ENCODE measurements around the gene NAA80. TPM values are rescaled to one million over a fixed set of nuclear protein-coding genes. Genes with fewer than 3 reads are reported as not detected.
A peak's percentile ranks its signal among the peaks of the same experiment; 100 is the strongest.

NAA80 gene
- total and polyA plus RNA-seq, 2 of the 13 experiments (the other 11 are each of a cell fraction or from before 2014, with no cell fraction given): 3.4 to 8.7 TPM

DNA sequence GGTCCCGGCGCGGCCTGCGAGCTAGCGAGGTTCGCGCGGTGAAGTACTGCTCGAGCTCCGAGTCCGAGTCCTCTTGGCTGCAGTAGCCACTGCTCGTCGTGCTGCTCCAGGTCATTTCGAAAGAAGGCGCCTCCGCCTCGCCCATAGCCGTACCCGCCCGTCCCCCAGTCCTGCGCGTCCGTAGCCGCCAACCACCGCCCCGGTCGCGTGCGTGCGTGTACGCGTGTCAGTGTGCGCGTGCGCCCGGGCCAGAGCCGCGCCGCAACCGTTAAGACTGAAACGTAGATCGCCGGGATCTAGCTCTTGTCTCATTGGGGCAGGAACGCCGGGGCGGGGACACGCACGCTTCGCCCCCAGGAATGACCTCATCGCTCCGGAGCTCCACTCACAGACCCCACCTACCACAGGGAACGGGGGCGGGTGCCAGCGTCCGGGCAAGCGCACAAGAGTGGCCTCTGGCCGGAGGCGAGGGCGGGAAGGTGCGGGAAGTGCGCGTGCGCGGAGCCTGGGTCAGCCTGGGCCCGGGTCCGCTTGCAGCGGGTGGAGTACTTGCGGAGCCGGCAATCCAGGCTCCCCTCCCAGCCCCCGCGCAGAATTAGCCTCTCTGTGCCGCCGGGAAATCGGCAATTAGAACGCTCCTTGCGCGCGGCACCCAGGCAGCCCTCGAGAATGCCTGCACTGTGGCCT is 38.1 kb upstream of the NAA80 start (continued):
- TF ChIP-seq, protein P1, sequence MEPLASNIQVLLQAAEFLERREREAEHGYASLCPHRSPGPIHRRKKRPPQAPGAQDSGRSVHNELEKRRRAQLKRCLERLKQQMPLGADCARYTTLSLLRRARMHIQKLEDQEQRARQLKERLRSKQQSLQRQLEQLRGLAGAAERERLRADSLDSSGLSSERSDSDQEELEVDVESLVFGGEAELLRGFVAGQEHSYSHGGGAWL (CRISPR knock-in tag; IDR thresholded peaks at IDR 0.05): peak; percentile 81; the same call in 1 of the 2 replicates
- TF ChIP-seq, protein P2, sequence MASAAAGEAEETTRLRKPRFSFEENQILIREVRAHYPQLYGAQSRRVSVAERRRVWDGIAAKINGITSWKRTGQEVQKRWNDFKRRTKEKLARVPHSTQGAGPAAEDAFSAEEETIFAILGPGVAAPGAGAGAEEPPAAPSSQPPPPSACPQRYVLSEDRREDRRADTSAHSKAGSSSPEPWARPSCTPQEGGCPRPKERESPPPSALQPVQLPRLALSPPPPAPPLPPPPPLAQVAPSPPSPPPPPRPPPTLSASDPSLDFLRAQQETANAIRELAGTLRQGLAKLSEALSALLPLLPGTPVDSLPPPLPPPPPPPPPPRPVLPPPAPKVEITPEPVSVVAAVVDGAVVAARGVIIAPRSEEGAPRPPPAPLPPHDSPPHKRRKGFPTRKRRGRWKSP (CRISPR knock-in tag; IDR thresholded peaks at IDR 0.05): peak; percentile 78; the same call in 1 of the 2 replicates
- peak; percentile 52; the same call in 1 of the 2 replicates for TF ChIP-seq ZNF30 (CRISPR knock-in tag; IDR thresholded peaks at IDR 0.05)
- TF ChIP-seq ZNF253 (CRISPR knock-in tag; IDR thresholded peaks at IDR 0.05; ENCODE audit: borderline replicate concordance): peak; percentile 61; the same call in 1 of the 2 replicates
- peak; percentile 49; the same call in 1 of the 2 replicates for TF ChIP-seq KDM2A (CRISPR knock-in tag; IDR thresholded peaks at IDR 0.05; ENCODE audit: borderline replicate concordance, low read depth)
- TF ChIP-seq LCORL (IDR thresholded peaks at IDR 0.05): no peak
- TF ChIP-seq LCORL (CRISPR knock-in tag; IDR thresholded peaks at IDR 0.05): peak; percentile 83; the same call in 1 of the 2 replicates
- no peak for TF ChIP-seq ZFAT (CRISPR knock-in tag; conservative IDR thresholded peaks at IDR 0.05)
- TF ChIP-seq SUZ12 (IDR thresholded peaks at IDR 0.05; ENCODE audit: low read depth, low read length): no peak
- peak; percentile 86 for TF ChIP-seq RNF2 (conservative IDR thresholded peaks at IDR 0.05; ENCODE audit: low read depth)
- TF ChIP-seq, protein P3, sequence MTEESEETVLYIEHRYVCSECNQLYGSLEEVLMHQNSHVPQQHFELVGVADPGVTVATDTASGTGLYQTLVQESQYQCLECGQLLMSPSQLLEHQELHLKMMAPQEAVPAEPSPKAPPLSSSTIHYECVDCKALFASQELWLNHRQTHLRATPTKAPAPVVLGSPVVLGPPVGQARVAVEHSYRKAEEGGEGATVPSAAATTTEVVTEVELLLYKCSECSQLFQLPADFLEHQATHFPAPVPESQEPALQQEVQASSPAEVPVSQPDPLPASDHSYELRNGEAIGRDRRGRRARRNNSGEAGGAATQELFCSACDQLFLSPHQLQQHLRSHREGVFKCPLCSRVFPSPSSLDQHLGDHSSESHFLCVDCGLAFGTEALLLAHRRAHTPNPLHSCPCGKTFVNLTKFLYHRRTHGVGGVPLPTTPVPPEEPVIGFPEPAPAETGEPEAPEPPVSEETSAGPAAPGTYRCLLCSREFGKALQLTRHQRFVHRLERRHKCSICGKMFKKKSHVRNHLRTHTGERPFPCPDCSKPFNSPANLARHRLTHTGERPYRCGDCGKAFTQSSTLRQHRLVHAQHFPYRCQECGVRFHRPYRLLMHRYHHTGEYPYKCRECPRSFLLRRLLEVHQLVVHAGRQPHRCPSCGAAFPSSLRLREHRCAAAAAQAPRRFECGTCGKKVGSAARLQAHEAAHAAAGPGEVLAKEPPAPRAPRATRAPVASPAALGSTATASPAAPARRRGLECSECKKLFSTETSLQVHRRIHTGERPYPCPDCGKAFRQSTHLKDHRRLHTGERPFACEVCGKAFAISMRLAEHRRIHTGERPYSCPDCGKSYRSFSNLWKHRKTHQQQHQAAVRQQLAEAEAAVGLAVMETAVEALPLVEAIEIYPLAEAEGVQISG (CRISPR knock-in tag; IDR thresholded peaks at IDR 0.05): peak; percentile 69
- TF ChIP-seq, protein P4, sequence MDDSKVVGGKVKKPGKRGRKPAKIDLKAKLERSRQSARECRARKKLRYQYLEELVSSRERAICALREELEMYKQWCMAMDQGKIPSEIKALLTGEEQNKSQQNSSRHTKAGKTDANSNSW (CRISPR knock-in tag; IDR thresholded peaks at IDR 0.05; ENCODE audit: borderline replicate concordance): no peak
- TF ChIP-seq ZNF230 (CRISPR knock-in tag; IDR thresholded peaks at IDR 0.05): peak; percentile 85; the same call in 1 of the 2 replicates
- TF ChIP-seq ZNF562 (CRISPR knock-in tag; IDR thresholded peaks at IDR 0.05; ENCODE audit: borderline replicate concordance): no peak; the same call in 1 of the 2 replicates
- no peak for TF ChIP-seq SMAD3 (CRISPR knock-in tag; IDR thresholded peaks at IDR 0.05)
- TF ChIP-seq, protein P5, sequence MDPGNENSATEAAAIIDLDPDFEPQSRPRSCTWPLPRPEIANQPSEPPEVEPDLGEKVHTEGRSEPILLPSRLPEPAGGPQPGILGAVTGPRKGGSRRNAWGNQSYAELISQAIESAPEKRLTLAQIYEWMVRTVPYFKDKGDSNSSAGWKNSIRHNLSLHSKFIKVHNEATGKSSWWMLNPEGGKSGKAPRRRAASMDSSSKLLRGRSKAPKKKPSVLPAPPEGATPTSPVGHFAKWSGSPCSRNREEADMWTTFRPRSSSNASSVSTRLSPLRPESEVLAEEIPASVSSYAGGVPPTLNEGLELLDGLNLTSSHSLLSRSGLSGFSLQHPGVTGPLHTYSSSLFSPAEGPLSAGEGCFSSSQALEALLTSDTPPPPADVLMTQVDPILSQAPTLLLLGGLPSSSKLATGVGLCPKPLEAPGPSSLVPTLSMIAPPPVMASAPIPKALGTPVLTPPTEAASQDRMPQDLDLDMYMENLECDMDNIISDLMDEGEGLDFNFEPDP (CRISPR knock-in tag; conservative IDR thresholded peaks at IDR 0.05): no peak
- peak; percentile 51; the same call in 1 of the 2 replicates for TF ChIP-seq ZSCAN25 (CRISPR knock-in tag; IDR thresholded peaks at IDR 0.05)
- TF ChIP-seq, protein P6, sequence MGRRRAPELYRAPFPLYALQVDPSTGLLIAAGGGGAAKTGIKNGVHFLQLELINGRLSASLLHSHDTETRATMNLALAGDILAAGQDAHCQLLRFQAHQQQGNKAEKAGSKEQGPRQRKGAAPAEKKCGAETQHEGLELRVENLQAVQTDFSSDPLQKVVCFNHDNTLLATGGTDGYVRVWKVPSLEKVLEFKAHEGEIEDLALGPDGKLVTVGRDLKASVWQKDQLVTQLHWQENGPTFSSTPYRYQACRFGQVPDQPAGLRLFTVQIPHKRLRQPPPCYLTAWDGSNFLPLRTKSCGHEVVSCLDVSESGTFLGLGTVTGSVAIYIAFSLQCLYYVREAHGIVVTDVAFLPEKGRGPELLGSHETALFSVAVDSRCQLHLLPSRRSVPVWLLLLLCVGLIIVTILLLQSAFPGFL (CRISPR knock-in tag; IDR thresholded peaks at IDR 0.05): no peak
- peak; percentile 97 for TF ChIP-seq MYC (CRISPR knock-in tag; IDR thresholded peaks at IDR 0.05; ENCODE audit: borderline replicate concordance)
- TF ChIP-seq CENPT (CRISPR knock-in tag; IDR thresholded peaks at IDR 0.05; ENCODE audit: low read depth): peak; percentile 25; the same call in 1 of the 2 replicates
- 0 out of 2 replicates have a peak, but pooled peaks have one; percentile 45 for TF ChIP-seq KDM4B (CRISPR knock-in tag; IDR thresholded peaks at IDR 0.05)
- peak; percentile 62; the same call in 1 of the 2 replicates for TF ChIP-seq ZNF136 (CRISPR knock-in tag; IDR thresholded peaks at IDR 0.05; ENCODE audit: low read depth)
- peak; percentile 60; the same call in 1 of the 2 replicates for TF ChIP-seq ZNF552 (CRISPR knock-in tag; IDR thresholded peaks at IDR 0.05; ENCODE audit: borderline replicate concordance)
